A549 (cell line): ENCODE measurements around the gene PLAA. TPM values are rescaled to one million over a fixed set of nuclear protein-coding genes. Genes with fewer than 3 reads are reported as not detected.

Source experiments
- ATAC-seq, 2 experiments: fragments of 200-7000 bp in 1 of 2; fragments of >200 bp in 1 of 2; cut with Nextera tagmentation in 1 of 2; cut with Tn5 transposase in 1 of 2; 3 replicates each; pipeline versions ENCODE4 v1.8.0 to v1.9.1; 2018 to 2020; ENCODE audit warnings: mild to moderate bottlenecking in 1 of 2, moderate library complexity in 1 of 2
- CTCF ChIA-PET: fragments of 300-600 bp; sonication (Branson Sonifier 250); formaldehyde crosslinking; extraction: SDS; loops from one replicate; lab custom pipeline; 2021; ENCODE audit warnings: antibody characterized with exemption, inconsistent platforms; lab: Yijun Ruan, JAX
- POLR2A ChIA-PET: fragments of 350-600 bp; formaldehyde crosslinking; extraction: SDS; loops from one replicate; lab custom pipeline; 2021; ENCODE audit warnings: antibody characterized with exemption, inconsistent platforms; lab: Yijun Ruan, JAX
- DNase-seq, 2 experiments: peaks; one replicate each; pipeline versions ENCODE4 v3.0.0 to v3.0.0-alpha.2; 2011 to 2016; ENCODE audit warnings: low read depth in 1 of 2, low spot score in 1 of 2
- FAIRE-seq: peaks from 2 replicates; lab custom pipeline; 2011; peaks lifted over from hg19 to GRCh38; lab: Jason Lieb, UNC
- H3K27ac ChIP-seq, 2 experiments: fragments of >200 bp; sonication (Bioruptor Twin); formaldehyde crosslinking; 3 replicates each; pipeline ENCODE4 v1.5.1; 2016 to 2017
- H3K4me1 ChIP-seq: fragments of >200 bp; sonication (Bioruptor Twin); formaldehyde crosslinking; 3 replicates; pipeline ENCODE4 v1.6.1; 2016
- H3K4me2 ChIP-seq: fragments of >200 bp; sonication (Bioruptor Twin); formaldehyde crosslinking; 3 replicates; pipeline ENCODE4 v1.6.1; 2016
- H3K4me3 ChIP-seq: fragments of >200 bp; sonication (Bioruptor Twin); formaldehyde crosslinking; 3 replicates; pipeline ENCODE4 v1.5.1; 2016
- H3K9me3 ChIP-seq: fragments of >200 bp; sonication (Bioruptor Twin); formaldehyde crosslinking; 3 replicates; pipeline ENCODE4 v1.6.1; 2016
- ATOH8 ChIP-seq: fragments of 250-450 bp; sonication (Bioruptor Pico); IDR thresholded peaks from 2 replicates; pipeline ENCODE4 v1.5.0; 2020; ENCODE audit warnings: low read depth, mild to moderate bottlenecking, moderate library complexity
- CHD4 ChIP-seq: fragments of 200-600 bp; sonication (generic); IDR thresholded peaks from 2 replicates; pipeline ENCODE4 v1.6.1; 2016; ENCODE audit warnings: antibody characterized with exemption, mild to moderate bottlenecking, borderline replicate concordance
- EHF ChIP-seq: fragments of 250-450 bp; sonication (Bioruptor Pico); IDR thresholded peaks from 2 replicates; pipeline ENCODE4 v1.5.0; 2020; ENCODE audit warnings: mild to moderate bottlenecking
- ESRRA ChIP-seq: fragments of 150-350 bp; IDR thresholded peaks from 2 replicates; pipeline ENCODE4 v1.6.1; 2014; ENCODE audit warnings: mild to moderate bottlenecking, low read length, borderline replicate concordance
- FOSB ChIP-seq: fragments of 250-450 bp; sonication (Bioruptor Pico); IDR thresholded peaks from 2 replicates; pipeline ENCODE4 v1.5.0; 2020; ENCODE audit warnings: mild to moderate bottlenecking, moderate library complexity
- FOXS1 ChIP-seq: fragments of 250-450 bp; sonication (Bioruptor Pico); IDR thresholded peaks from 2 replicates; pipeline ENCODE4 v1.5.0; 2020; ENCODE audit warnings: mild to moderate bottlenecking, moderate library complexity
- HDAC2 ChIP-seq: fragments of 200-600 bp; sonication (generic); IDR thresholded peaks from 2 replicates; pipeline ENCODE4 v1.6.1; 2016
- KDM1A ChIP-seq: fragments of 200-600 bp; sonication (generic); IDR thresholded peaks from 2 replicates; pipeline ENCODE4 v1.6.1; 2016; ENCODE audit warnings: low read depth, mild to moderate bottlenecking
- MAFK ChIP-seq: fragments of 450-650 bp; IDR thresholded peaks from 2 replicates; pipeline ENCODE4 v1.6.1; 2014; ENCODE audit not compliant: partially characterized antibody
- NPAS2 ChIP-seq: fragments of 250-450 bp; sonication (Bioruptor Pico); IDR thresholded peaks from 2 replicates; pipeline ENCODE4 v1.8.0; 2022; ENCODE audit warnings: mild to moderate bottlenecking, moderate library complexity, borderline replicate concordance
- PHF8 ChIP-seq: fragments of 200-600 bp; sonication (generic); IDR thresholded peaks from 2 replicates; pipeline ENCODE4 v1.6.1; 2016; ENCODE audit warnings: low read depth, mild to moderate bottlenecking, antibody characterized with exemption, moderate library complexity, borderline replicate concordance
- POLR2AphosphoS2 ChIP-seq: conservative IDR thresholded peaks from 2 replicates; pipeline ENCODE4 v1.6.1; 2012; ENCODE audit warnings: low read length, improper control_type of control experiment, inconsistent platforms
- RARB ChIP-seq: fragments of 250-450 bp; sonication (Bioruptor Pico); IDR thresholded peaks from 2 replicates; pipeline ENCODE4 v1.8.0; 2021; ENCODE audit warnings: mild to moderate bottlenecking, moderate library complexity
- RFX5 ChIP-seq: fragments of 450-650 bp; IDR thresholded peaks from 2 replicates; pipeline ENCODE4 v1.7.1; 2014; ENCODE audit warnings: antibody characterized with exemption, mild to moderate bottlenecking, moderate library complexity
- RNF2 ChIP-seq: fragments of 200-600 bp; sonication (generic); IDR thresholded peaks from 2 replicates; pipeline ENCODE4 v1.6.1; 2016; ENCODE audit warnings: low read depth, mild to moderate bottlenecking, antibody characterized with exemption, moderate library complexity, borderline replicate concordance
- TP53 ChIP-seq: fragments of 250-450 bp; sonication (Bioruptor Pico); IDR thresholded peaks from 2 replicates; pipeline ENCODE4 v1.5.0; 2021; ENCODE audit warnings: mild to moderate bottlenecking, moderate library complexity
- ZSCAN20 ChIP-seq: fragments of 250-450 bp; sonication (Bioruptor Pico); IDR thresholded peaks from 2 replicates; pipeline ENCODE4 v1.8.0; 2022; ENCODE audit warnings: mild to moderate bottlenecking, moderate library complexity
- WGBS: methylation state at CpG from one replicate; pipeline ENCODE4 v1.1.6; 2017; ENCODE audit errors: missing lambda C conversion rate; 5-methylcytosine and 5-hydroxymethylcytosine counted together
- polyA plus RNA-seq, 4 experiments: library from polyadenylated mRNA; depleted of rRNA in 3 of 4; stranded (reverse); fragments of >200 nt; fragmentation: RNase III in 1 of 4; extraction: RNeasy Plus Mini Kit Qiagen cat#74134 plus additional on column Dnase treatment in 1 of 4; gene quantifications; 2 replicates in 3 of 4; 3 replicates in 1 of 4; pipeline ENCODE4 v1.2.3, GENCODE V29; 2011 to 2017
- TF ChIP-seq, protein P1 (sequence below): fragments of 200-600 bp; sonication (generic); IDR thresholded peaks from 2 replicates; pipeline ENCODE4 v1.6.1; 2016; ENCODE audit warnings: antibody characterized with exemption, mild to moderate bottlenecking, moderate library complexity
- TF ChIP-seq, protein P2 (sequence below): fragments of >200 bp; sonication (Bioruptor Twin); formaldehyde crosslinking; IDR thresholded peaks from 3 replicates; pipeline ENCODE4 v1.6.1; 2016
- TF ChIP-seq, protein P3 (sequence below): IDR thresholded peaks from 2 replicates; pipeline ENCODE4 v1.6.1; 2012

The PLAA gene
- polyA plus RNA-seq, 2 of the 4 experiments (the other 2 are of a cell fraction), result 25.5 to 37.5 TPM

GRCh38 chr9:26946753-26947727 is at the start of gene PLAA (continued):
- TF ChIP-seq, protein P1, sequence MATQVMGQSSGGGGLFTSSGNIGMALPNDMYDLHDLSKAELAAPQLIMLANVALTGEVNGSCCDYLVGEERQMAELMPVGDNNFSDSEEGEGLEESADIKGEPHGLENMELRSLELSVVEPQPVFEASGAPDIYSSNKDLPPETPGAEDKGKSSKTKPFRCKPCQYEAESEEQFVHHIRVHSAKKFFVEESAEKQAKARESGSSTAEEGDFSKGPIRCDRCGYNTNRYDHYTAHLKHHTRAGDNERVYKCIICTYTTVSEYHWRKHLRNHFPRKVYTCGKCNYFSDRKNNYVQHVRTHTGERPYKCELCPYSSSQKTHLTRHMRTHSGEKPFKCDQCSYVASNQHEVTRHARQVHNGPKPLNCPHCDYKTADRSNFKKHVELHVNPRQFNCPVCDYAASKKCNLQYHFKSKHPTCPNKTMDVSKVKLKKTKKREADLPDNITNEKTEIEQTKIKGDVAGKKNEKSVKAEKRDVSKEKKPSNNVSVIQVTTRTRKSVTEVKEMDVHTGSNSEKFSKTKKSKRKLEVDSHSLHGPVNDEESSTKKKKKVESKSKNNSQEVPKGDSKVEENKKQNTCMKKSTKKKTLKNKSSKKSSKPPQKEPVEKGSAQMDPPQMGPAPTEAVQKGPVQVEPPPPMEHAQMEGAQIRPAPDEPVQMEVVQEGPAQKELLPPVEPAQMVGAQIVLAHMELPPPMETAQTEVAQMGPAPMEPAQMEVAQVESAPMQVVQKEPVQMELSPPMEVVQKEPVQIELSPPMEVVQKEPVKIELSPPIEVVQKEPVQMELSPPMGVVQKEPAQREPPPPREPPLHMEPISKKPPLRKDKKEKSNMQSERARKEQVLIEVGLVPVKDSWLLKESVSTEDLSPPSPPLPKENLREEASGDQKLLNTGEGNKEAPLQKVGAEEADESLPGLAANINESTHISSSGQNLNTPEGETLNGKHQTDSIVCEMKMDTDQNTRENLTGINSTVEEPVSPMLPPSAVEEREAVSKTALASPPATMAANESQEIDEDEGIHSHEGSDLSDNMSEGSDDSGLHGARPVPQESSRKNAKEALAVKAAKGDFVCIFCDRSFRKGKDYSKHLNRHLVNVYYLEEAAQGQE, result no peak
- TF ChIP-seq, protein P2, sequence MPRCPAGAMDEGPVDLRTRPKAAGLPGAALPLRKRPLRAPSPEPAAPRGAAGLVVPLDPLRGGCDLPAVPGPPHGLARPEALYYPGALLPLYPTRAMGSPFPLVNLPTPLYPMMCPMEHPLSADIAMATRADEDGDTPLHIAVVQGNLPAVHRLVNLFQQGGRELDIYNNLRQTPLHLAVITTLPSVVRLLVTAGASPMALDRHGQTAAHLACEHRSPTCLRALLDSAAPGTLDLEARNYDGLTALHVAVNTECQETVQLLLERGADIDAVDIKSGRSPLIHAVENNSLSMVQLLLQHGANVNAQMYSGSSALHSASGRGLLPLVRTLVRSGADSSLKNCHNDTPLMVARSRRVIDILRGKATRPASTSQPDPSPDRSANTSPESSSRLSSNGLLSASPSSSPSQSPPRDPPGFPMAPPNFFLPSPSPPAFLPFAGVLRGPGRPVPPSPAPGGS, result peak; percentile 28; the same call in 1 of the 3 replicates
- TF ChIP-seq TP53 (CRISPR knock-in tag) (no peak), RNF2 (no peak), CHD4 (no peak), KDM1A (no peak), FOSB (CRISPR knock-in tag) (no peak), EHF (CRISPR knock-in tag) (no peak), RARB (CRISPR knock-in tag) (no peak), RFX5 (0 out of 2 replicates have a peak, but pooled peaks have one; percentile 22), ESRRA (no peak), ZSCAN20 (CRISPR knock-in tag) (no peak), HDAC2 (no peak), ATOH8 (CRISPR knock-in tag) (no peak), FOXS1 (CRISPR knock-in tag) (no peak)
- TF ChIP-seq, protein P3, sequence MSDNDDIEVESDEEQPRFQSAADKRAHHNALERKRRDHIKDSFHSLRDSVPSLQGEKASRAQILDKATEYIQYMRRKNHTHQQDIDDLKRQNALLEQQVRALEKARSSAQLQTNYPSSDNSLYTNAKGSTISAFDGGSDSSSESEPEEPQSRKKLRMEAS, result peak; percentile 77

- CTCF ChIA-PET, result no interaction called here
- Histone ChIP-seq H3K27ac (no peak overlapping the region), H3K4me2 (no peak overlapping the region), H3K4me1 (no peaks in the 10 kb centered on the region), H3K9me3 (no peaks in the 10 kb centered on the region), H3K4me3 (no peak overlapping the region)
- POLR2A ChIA-PET, result no interaction called here
- FAIRE-seq, result no peak
- 84% methylated on average over 2 of the region's 2 CpGs for WGBS
- DNase-seq, result no peak
- no peak for ATAC-seq
- no peak for TF ChIP-seq PHF8
- no peak for TF ChIP-seq POLR2AphosphoS2
- TF ChIP-seq, protein P2, result no peak
- no peak for TF ChIP-seq NPAS2
- TF ChIP-seq MAFK, result peak; percentile 83
Measured at GRCh38 chr9:26995810-26996209, 48.8 kb upstream of the PLAA start.
